Measurements from ENCODE around the gene DLL4.

The DLL4 gene

GRCh38 chr15:40928821-40929659 is at the start of gene DLL4:
DLL4 (plus strand) TSS chr15:40929340; CDS start chr15:40929669, 329 bp downstream.
- peak; percentile 46 for DNase-seq

- no peak for DNase-seq
Observed at GRCh38 chr15:40879609-40880008, 49.5 kb upstream of the DLL4 start.

GRCh38 chr15:40881351-40881750 is 47.8 kb upstream of the DLL4 start:
- DNase-seq: no peak

- no peak for DNase-seq
Observed at GRCh38 chr15:40886586-40886985, 42.6 kb upstream of the DLL4 start.

- no peak for DNase-seq
Observed at GRCh38 chr15:40889112-40889511, 40.0 kb upstream of the DLL4 start.

GRCh38 chr15:40891138-40891537 is 38.0 kb upstream of the DLL4 start:
- no peak for DNase-seq

GRCh38 chr15:40891810-40892446 is 37.2 kb upstream of the DLL4 start:
- no peak for DNase-seq

- no peak for DNase-seq
Observed at GRCh38 chr15:40892447-40893012, 36.6 kb upstream of the DLL4 start.

GRCh38 chr15:40893019-40893670 is 36.0 kb upstream of the DLL4 start:
- no peak for DNase-seq

GRCh38 chr15:40893733-40894680 is 35.1 kb upstream of the DLL4 start, which contains the start of gene VPS18:
VPS18 (plus strand) TSS chr15:40894450; CDS start chr15:40894769, 319 bp downstream.
- peak; percentile 79 for DNase-seq

GRCh38 chr15:40894681-40895448 is 34.3 kb upstream of the DLL4 start:
- DNase-seq: no peak

GRCh38 chr15:40899536-40900207 is 29.5 kb upstream of the DLL4 start:
- no peak for DNase-seq

GRCh38 chr15:40900256-40901052 is 28.7 kb upstream of the DLL4 start:
- no peak for DNase-seq

- DNase-seq: no peak
Observed at GRCh38 chr15:40901053-40901443, 28.1 kb upstream of the DLL4 start.

GRCh38 chr15:40902605-40903561 is 26.3 kb upstream of the DLL4 start:
- DNase-seq: no peak

- DNase-seq: no peak
Observed at GRCh38 chr15:40904552-40905201, 24.5 kb upstream of the DLL4 start.

GRCh38 chr15:40906091-40906990 is 22.8 kb upstream of the DLL4 start:
- peak; percentile 41 for DNase-seq

Measured in DMS 273 treated with DMSO at 0.1 percent for 48 hours (cell line).